Lower leg skin (tissue), 4 donors: Measurements from ENCODE around the gene STRN4. TPM values are rescaled to one million over a fixed set of nuclear protein-coding genes. Genes with fewer than 3 reads are reported as not detected.

Source experiments
- DNase-seq, 2 donors: peaks; one replicate each; pipeline ENCODE4 v3.0.0-alpha.2; 2019; ENCODE audit warnings: low spot score in 2 of 2
- H3K4me3 ChIP-seq: fragments of 200-600 bp; sonication (generic); 2 replicates; pipeline ENCODE4 v1.5.1; 2017; ENCODE audit warnings: mild to moderate bottlenecking, low read depth; ENCODE audit not compliant: poor library complexity, severe bottlenecking
- POLR2A ChIP-seq, 2 donors: fragments of 450-650 bp; IDR thresholded peaks; one replicate each; pipeline ENCODE4 v1.6.1; 2016 to 2017; ENCODE audit warnings: antibody characterized with exemption in 2 of 2, mild to moderate bottlenecking in 1 of 2, moderate library complexity in 1 of 2
- WGBS, 2 donors: methylation state at CpG; one replicate each; pipeline ENCODE4 v1.1.5; 2018; 5-methylcytosine and 5-hydroxymethylcytosine counted together
- intact Hi-C: fragments of 100-400 bp; cut with DNase I; formaldehyde crosslinking; loops from one replicate; pipeline ENCODE4 v1.15.0; 2023; ENCODE audit warnings: low total_unique reads
- total RNA-seq, 4 donors: library from RNA; depleted of rRNA; stranded (reverse); fragments of >200 nt; gene quantifications; one replicate each; pipeline ENCODE4 v1.1.0, GENCODE V29; 2016
- TF ChIP-seq, protein P1 (sequence below), 3 donors: fragments of 450-650 bp; IDR thresholded peaks; one replicate each; pipeline ENCODE4 v1.5.1; 2016; ENCODE audit warnings: antibody characterized with exemption in 3 of 3, mild to moderate bottlenecking in 3 of 3, moderate library complexity in 2 of 3

STRN4 gene
- total RNA-seq, 4 donors from 2014 or later = 81.5 to 97.6 (median 93.5) TPM

DNA sequence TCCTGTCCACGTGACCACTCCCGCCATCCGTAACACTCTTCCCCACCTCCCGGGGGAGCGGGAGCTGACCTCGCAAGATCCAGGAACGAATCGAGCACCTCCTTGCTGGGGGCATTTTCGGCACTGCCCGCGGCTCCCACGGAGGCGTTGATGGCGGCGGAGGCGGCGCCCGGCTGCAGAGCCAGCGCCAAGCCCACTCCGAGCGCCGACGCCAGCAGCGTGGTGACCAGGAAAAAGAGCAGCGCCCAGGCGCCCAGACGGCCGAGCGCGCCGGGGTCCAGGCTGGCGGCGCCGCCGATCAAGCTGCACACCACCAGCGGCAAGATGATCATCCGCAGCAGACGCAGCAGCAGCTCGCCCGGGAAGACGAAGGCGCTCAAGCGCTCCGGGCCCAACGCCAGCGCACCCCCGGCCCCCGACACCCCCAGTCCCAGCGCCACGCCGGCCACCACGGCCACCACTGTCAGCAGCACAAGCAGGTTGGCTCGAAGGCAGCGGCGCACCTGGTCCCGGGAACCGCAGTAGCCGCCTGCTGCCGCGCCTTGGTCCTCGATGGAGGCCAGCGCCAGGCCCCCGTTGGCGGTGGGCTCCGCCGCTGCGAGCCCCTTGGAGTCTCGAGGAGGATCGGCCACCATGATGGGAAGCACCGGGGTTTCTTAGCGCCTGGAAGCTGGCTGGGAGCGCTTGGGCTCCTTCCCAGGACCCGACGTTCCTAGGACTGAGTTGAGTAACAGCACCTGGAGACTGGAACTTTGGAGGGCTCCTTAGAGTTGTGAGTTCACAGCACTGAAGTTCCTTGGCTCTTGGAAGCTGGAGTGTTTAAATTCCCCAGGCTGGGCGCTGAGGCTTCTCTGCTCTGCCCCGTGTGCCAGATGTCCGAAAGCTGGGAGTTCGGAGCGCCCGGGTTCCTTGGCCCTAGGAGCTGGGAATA lies 41.3 kb upstream of the STRN4 start:
- intact Hi-C loops = no loop called here
- 0 to 1% methylated on average over 22 to 33 of the region's 80 CpGs for WGBS, 2 donors
- peak; percentile 40 to 91 for DNase-seq

DNA sequence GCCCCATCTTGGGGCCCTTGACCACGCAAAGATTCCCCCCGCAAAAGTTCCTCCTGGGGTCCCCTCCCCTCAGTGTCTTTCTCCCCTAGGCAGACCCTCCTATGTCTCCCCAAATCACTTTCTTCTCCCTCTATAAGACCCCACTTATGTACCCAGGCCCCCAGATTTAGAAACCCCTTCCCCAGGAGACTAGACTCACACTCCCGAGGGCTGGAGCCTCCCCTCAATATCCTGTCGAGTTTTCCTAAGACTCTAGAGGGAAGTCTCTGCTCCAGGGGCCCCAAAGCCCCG lies 40.7 kb upstream of the STRN4 start:
- WGBS, 2 donors = 3 to 4% methylated on average over 5 of the region's 5 CpGs
- H3K4me3 ChIP-seq = peak overlapping the region; percentile 93
- DNase-seq = no peak
- TF ChIP-seq POLR2A (IDR thresholded peaks at IDR 0.05) = no peak
- intact Hi-C loops = no loop called here

More for the DNA sequence above, 41.3 kb upstream of the STRN4 start:
- TF ChIP-seq, protein P1, sequence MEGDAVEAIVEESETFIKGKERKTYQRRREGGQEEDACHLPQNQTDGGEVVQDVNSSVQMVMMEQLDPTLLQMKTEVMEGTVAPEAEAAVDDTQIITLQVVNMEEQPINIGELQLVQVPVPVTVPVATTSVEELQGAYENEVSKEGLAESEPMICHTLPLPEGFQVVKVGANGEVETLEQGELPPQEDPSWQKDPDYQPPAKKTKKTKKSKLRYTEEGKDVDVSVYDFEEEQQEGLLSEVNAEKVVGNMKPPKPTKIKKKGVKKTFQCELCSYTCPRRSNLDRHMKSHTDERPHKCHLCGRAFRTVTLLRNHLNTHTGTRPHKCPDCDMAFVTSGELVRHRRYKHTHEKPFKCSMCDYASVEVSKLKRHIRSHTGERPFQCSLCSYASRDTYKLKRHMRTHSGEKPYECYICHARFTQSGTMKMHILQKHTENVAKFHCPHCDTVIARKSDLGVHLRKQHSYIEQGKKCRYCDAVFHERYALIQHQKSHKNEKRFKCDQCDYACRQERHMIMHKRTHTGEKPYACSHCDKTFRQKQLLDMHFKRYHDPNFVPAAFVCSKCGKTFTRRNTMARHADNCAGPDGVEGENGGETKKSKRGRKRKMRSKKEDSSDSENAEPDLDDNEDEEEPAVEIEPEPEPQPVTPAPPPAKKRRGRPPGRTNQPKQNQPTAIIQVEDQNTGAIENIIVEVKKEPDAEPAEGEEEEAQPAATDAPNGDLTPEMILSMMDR (IDR thresholded peaks at IDR 0.05) = no peak
- no peak for TF ChIP-seq POLR2A (IDR thresholded peaks at IDR 0.05)
- peak overlapping the region; percentile 93 for H3K4me3 ChIP-seq

- intact Hi-C loops = no loop called here
- no peak for TF ChIP-seq POLR2A (IDR thresholded peaks at IDR 0.05)
- TF ChIP-seq, protein P1 (IDR thresholded peaks at IDR 0.05) = no peak
- peak overlapping the region; percentile 93 for H3K4me3 ChIP-seq
- 0 to 2% methylated on average over 19 to 20 of the region's 20 CpGs for WGBS, 2 donors
- peak; percentile 60 to 96 for DNase-seq
These were observed 40.2 kb upstream of the STRN4 start for GRCh38 chr19:46786236-46787039.

GRCh38 chr19:46785980-46786235 lies 39.7 kb upstream of the STRN4 start:
- H3K4me3 ChIP-seq = peak overlapping the region; percentile 93
- DNase-seq = no peak
- WGBS, 2 donors = 13 to 41% methylated on average over 4 of the region's 4 CpGs
- TF ChIP-seq, protein P1 (IDR thresholded peaks at IDR 0.05) = no peak
- no peak for TF ChIP-seq POLR2A (IDR thresholded peaks at IDR 0.05)
- intact Hi-C loops = no loop called here

- intact Hi-C loops = no loop called here
- WGBS, 2 donors = 45 to 59% methylated on average over 19 of the region's 19 CpGs
These were observed 39.1 kb upstream of the STRN4 start for GRCh38 chr19:46785054-46785979.

More at GRCh38 chr19:46785054-46785979, 39.1 kb upstream of the STRN4 start:
- TF ChIP-seq, protein P1 (IDR thresholded peaks at IDR 0.05) = no peak
- no peak for TF ChIP-seq POLR2A (IDR thresholded peaks at IDR 0.05)
- DNase-seq = no peak
- H3K4me3 ChIP-seq = peak overlapping the region; percentile 93
